ENCODE measurements around the gene RGS9BP.

DNA sequence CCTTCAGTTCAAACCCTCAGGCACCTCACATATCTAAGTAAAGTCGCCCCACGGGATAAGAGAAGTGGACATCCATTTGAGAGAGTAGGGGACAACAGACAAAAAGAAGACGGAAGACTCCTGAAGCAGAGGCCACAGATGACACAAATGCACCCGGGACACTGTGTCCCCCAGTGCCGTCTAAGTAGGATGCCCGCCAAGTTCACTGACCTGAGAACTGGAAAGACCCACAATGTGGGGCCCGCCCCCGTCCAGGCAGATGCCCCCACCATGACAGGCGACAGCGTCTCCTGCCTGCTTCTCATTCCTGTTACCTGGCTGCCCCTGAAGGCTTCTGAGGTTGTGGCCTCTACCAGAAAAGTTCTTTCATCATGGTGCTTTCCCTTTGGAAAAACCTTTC, 17.6 kb upstream of the RGS9BP start:
- TF ChIP-seq, protein P1, sequence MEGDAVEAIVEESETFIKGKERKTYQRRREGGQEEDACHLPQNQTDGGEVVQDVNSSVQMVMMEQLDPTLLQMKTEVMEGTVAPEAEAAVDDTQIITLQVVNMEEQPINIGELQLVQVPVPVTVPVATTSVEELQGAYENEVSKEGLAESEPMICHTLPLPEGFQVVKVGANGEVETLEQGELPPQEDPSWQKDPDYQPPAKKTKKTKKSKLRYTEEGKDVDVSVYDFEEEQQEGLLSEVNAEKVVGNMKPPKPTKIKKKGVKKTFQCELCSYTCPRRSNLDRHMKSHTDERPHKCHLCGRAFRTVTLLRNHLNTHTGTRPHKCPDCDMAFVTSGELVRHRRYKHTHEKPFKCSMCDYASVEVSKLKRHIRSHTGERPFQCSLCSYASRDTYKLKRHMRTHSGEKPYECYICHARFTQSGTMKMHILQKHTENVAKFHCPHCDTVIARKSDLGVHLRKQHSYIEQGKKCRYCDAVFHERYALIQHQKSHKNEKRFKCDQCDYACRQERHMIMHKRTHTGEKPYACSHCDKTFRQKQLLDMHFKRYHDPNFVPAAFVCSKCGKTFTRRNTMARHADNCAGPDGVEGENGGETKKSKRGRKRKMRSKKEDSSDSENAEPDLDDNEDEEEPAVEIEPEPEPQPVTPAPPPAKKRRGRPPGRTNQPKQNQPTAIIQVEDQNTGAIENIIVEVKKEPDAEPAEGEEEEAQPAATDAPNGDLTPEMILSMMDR (IDR thresholded peaks at IDR 0.05; ENCODE audit: insufficient read depth, low read depth, low read length) = no peak
- no peak for TF ChIP-seq EZH2 (IDR thresholded peaks at IDR 0.05; ENCODE audit: insufficient read depth, low read length)

Measured in astrocyte (in vitro differentiated cells and primary cell).